ENCODE data around the gene CNOT9. TPM values are rescaled to one million over a fixed set of nuclear protein-coding genes. Genes with fewer than 3 reads are reported as not detected.

Gene CNOT9
- total RNA-seq, 1 donor from 2014 or later = 74.4 TPM

- Mint-ChIP-seq H3K36me3 (ENCODE audit: low read depth) (peaks cover 50% of the 10 kb centered on the region), H3K4me3 (peak overlapping the region; percentile 97), H3K27ac (peak overlapping the region; percentile 99), H3K9me3 (no peaks in the 10 kb centered on the region), H3K4me1 (peaks cover 45% of the 10 kb centered on the region), H3K27me3 (no peaks in the 10 kb centered on the region)
- ChIA-PET CTCF (no interaction called here), POLR2A (interaction anchor here (0.6 to 1.2 kb wide), 9 partner anchors 9 to 351 kb away, joined by 3 to 7 read pairs (median 3); partner anchors contain the start of genes ARPC2, BCS1L, CTDSP1 and TTLL4)
- intact Hi-C loops (cut with micrococcal nuclease) = loop anchor here (1.0 to 10.0 kb wide), 16 partner anchors 92 to 931 kb away; partner anchors contain the start of genes AAMP, ARPC2, BCS1L and CNPPD1
- peak; percentile 44 for ATAC-seq (ENCODE audit: low read depth)
- TF ChIP-seq CTCF (IDR thresholded peaks at IDR 0.05) = no peak
- DNase-seq = no peak
These were observed 846 bp upstream of the CNOT9 start for GRCh38 chr2:218567797-218568189.

- H3K27ac Mint-ChIP-seq = peak overlapping the region; percentile 99
- DNase-seq (no peak), ATAC-seq (ENCODE audit: low read depth) (peak; percentile 2)
- peaks cover 45% of the 10 kb centered on the region for H3K4me1 Mint-ChIP-seq
- TF ChIP-seq CTCF (IDR thresholded peaks at IDR 0.05) = no peak
- H3K36me3 Mint-ChIP-seq (ENCODE audit: low read depth) = peaks cover 53% of the 10 kb centered on the region
- H3K9me3 Mint-ChIP-seq = no peaks in the 10 kb centered on the region
- POLR2A ChIA-PET = no interaction called here
- intact Hi-C loops (cut with micrococcal nuclease) = loop anchor here (2.0 to 10.0 kb wide), 8 partner anchors 94 to 930 kb away; partner anchors contain the start of genes ARPC2, CNPPD1, DNPEP and GMPPA
- CTCF ChIA-PET = no interaction called here
- H3K4me3 Mint-ChIP-seq = peak overlapping the region; percentile 97
- no peaks in the 10 kb centered on the region for H3K27me3 Mint-ChIP-seq
These were observed 396 bp downstream of the CNOT9 start for GRCh38 chr2:218569038-218569431.

DNA sequence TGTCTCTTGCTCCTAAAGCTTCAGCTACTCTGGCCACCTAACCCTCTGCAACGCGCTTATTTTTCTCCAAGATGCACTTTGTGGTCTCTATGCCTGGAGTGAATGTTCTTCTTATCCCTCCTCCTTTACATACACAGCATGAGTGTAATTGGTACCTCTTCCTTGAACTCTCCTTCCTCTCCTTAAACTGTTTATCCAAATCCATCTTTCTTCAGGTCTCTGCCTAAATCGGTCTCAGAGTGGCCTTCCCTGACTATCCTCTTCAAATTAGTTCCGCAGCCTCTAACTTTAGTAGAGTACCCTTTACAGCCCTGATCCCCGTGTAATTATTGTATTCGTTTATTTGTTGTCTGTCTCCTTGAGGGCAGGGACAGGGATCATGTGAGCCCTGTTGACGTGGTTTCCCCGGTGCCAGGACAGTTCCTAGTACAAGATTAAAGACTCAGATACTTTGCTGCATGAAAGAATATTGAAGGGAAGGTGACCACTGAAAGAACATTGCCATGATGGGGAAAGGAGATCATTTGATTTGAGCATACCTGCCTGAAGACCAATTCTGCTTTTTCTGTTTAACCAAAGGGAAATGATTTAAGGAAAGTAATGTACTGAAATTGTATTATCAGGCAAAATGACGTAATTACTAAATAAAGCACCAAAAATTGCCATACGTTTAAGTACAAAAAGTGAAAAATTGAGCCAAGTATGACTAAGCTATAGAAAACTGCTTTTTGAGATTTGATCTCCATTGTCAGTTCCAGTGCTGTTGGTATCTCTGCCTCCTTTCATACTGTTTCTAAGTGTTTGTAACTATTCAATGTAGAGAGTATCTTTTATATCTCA, 1.2 kb downstream of the CNOT9 start:
- ATAC-seq (ENCODE audit: low read depth) (no peak), DNase-seq (no peak)
- CTCF ChIA-PET = no interaction called here
- intact Hi-C loops (cut with micrococcal nuclease) = loop anchor here (2.0 to 10.0 kb wide), 8 partner anchors 95 to 929 kb away; partner anchors contain the start of genes ARPC2, CNPPD1, DNPEP and GMPPA
- Mint-ChIP-seq H3K27ac (peak overlapping the region; percentile 99), H3K9me3 (no peaks in the 10 kb centered on the region), H3K4me3 (peak overlapping the region; percentile 97), H3K4me1 (peaks cover 45% of the 10 kb centered on the region), H3K27me3 (no peaks in the 10 kb centered on the region), H3K36me3 (ENCODE audit: low read depth) (peaks cover 59% of the 10 kb centered on the region)
- TF ChIP-seq CTCF (IDR thresholded peaks at IDR 0.05) = no peak
- POLR2A ChIA-PET = interaction anchor here (0.6 to 0.7 kb wide), 2 partner anchors 86 to 103 kb away, joined by 4 read pairs; no protein-coding TSS in a partner anchor

- intact Hi-C loops (cut with micrococcal nuclease) = no loop called here
- H3K4me1 Mint-ChIP-seq = peaks cover 45% of the 10 kb centered on the region
- no peak for DNase-seq
- ChIA-PET CTCF (no interaction called here), POLR2A (interaction anchor here (0.5 to 0.7 kb wide), 3 partner anchors 87 to 817 kb away, joined by 3 to 5 read pairs (median 4); no protein-coding TSS in a partner anchor)
- no peaks in the 10 kb centered on the region for H3K9me3 Mint-ChIP-seq
- H3K4me3 Mint-ChIP-seq = peak overlapping the region; percentile 97
- no peak for ATAC-seq (ENCODE audit: low read depth)
- no peaks in the 10 kb centered on the region for H3K27me3 Mint-ChIP-seq
- TF ChIP-seq CTCF (IDR thresholded peaks at IDR 0.05) = no peak
- peak overlapping the region; percentile 47 for H3K27ac Mint-ChIP-seq
- peaks cover 61% of the 10 kb centered on the region for H3K36me3 Mint-ChIP-seq (ENCODE audit: low read depth)
These were observed 2.2 kb downstream of the CNOT9 start for GRCh38 chr2:218570850-218571249.

DNA sequence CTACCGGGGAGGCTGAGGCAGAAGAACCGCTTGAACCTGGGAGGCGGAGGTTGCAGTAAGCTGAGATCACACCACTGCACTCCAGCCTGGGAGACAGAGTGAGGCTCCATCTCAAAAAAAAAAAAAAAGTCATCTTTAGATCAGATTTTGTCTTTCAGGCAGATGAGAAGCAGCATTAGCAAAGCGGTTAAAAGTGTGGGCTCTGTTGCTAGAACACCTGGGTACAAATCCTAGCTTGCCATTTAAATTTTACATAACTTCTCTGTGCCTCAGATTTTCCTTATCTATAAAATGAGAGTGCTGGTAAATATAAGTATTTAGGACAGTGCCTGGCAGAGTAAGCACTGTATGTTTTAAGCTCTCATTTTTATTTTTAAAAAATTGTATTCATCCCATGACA, 8.2 kb downstream of the CNOT9 start:
- no peaks in the 10 kb centered on the region for H3K27me3 Mint-ChIP-seq
- DNase-seq (no peak), ATAC-seq (ENCODE audit: low read depth) (no peak)
- CTCF ChIA-PET = no interaction called here
- peaks cover 24% of the 10 kb centered on the region for H3K4me1 Mint-ChIP-seq
- TF ChIP-seq CTCF (IDR thresholded peaks at IDR 0.05) = no peak
- H3K36me3 Mint-ChIP-seq (ENCODE audit: low read depth) = peaks cover 50% of the 10 kb centered on the region
- intact Hi-C loops (cut with micrococcal nuclease) = no loop called here
- POLR2A ChIA-PET = interaction anchor here (1.0 kb wide), 1 partner anchor 169 kb away, joined by 3 read pairs; no protein-coding TSS in a partner anchor
- no peak overlapping the region for H3K27ac Mint-ChIP-seq
- no peak overlapping the region for H3K4me3 Mint-ChIP-seq
- H3K9me3 Mint-ChIP-seq = no peaks in the 10 kb centered on the region

Data from activated B cell treated with CpG ODN at 0.5 μM for 24 hours (primary cell).